Stimulated activated CD8-positive, alpha-beta memory T cell treated with anti-CD3 and anti-CD28 coated beads, Interleukin-12 subunit alpha, Interleukin-12 subunit beta, amount 100 ng/mL, for 1 hour (primary cell): ENCODE data around the gene ADPRHL1.
"Not testable (repeated sequence)": the region's sequence is repeated elsewhere in the genome, so short reads cannot be mapped to it uniquely, and the experiment has no call there.

Source experiments
- DNase-seq: peaks from one replicate; pipeline ENCODE4 v3.0.0-alpha.2; 2020; ENCODE audit warnings: low read depth

The ADPRHL1 gene

GRCh38 chr13:113477724-113478123 lies 24.4 kb upstream of the ADPRHL1 start:
- no peak for DNase-seq

GRCh38 chr13:113476811-113477210 lies 23.5 kb upstream of the ADPRHL1 start:
- DNase-seq, result no peak

DNA sequence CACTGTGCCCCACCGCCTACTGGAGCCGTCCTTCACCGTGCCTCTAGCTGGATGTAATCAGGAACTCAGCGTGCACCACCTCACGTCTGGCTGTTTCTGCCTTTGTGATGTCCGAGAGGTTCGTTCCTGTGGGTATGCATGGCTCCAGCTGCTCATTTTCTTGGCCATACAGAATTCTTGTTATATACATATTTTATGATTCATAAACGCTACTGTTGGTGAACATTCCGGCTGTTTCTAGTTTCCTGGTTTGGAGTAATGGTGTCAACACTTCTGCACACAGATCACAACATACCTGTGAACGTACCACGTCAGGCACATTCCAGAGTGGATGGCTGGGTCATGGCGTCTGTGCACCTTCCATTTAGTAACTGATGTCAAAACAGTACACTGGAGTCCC lies 22.6 kb upstream of the ADPRHL1 start:
- no peak for DNase-seq

GRCh38 chr13:113475280-113475679 lies 22.0 kb upstream of the ADPRHL1 start:
- DNase-seq, result no peak

GRCh38 chr13:113474179-113474578 lies 20.9 kb upstream of the ADPRHL1 start:
- DNase-seq, result no peak

DNA sequence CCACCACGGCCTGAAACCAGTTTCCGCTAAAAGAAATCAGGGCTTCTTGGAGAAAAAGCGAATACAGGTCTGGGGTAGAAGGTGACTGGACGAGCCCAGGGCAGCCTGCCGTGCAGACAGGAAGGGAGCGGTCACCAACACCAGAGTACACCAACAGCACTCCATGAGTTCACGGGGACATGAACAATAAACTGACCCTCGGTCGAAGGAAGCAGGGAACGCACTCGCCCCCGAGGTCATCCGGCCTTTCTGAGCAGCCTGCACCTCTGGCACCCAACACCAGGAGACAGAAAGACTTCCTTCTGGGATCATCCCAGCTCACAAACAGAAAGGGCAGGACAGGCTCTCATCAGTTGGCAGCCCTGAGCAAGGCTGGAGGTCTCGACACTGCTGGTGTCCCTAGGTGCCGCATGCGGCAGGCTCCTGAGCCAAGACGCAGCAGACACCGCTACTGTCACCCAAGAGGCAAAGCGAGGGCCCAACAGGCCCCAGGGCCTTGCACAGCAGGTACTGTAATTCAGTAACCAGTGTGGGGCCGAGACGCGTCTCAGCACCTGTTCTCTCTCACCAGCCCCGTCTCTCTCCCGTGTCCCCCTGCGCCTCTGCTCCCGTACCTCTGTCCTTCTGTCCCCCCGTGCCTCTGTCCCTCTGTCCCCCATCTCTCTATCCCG lies 19.2 kb upstream of the ADPRHL1 start:
- no peak for DNase-seq

DNA sequence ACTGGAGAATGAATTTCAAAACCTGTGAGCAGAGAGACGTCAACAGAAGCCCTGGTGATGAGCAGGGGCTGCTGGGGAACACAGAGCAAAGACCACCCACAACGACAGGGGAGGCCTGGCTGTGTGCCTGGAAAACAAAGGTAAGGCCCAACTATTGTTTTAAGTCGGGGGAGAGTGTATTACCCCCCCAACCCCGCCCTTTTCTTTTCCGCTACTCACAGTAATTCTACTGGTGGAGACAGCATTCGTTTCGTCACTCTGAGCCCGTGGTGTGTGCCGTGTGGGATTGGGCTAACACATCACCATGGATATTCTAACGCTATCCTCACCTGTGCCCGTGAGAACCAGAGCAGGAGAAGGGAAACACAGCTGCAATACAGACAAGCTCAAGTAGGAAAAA lies 18.6 kb upstream of the ADPRHL1 start:
- DNase-seq, result no peak

DNA sequence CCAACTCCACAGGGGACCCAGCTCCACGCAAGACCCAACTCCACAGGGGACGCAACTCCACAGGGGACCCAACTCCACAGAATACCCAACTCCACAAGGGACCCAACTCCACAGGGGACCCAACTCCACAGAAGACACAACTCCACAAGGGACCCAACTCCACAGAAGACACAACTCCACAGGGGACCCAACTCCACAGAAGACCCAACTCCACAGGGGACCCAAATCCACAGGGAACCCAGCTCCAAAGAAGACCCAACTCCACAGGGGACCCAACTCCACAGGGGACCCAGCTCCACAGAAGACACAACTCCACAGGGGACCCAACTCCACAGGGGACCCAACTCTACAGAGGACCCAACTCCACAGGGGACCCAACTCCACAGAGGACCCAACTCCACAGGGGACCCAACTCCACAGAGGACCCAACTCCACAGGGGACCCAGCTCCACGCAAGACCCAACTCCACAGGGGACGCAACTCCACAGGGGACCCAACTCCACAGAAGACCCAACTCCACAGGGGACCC lies 17.4 kb upstream of the ADPRHL1 start:
- DNase-seq, result not testable (repeated sequence)

- no peak for DNase-seq
Measured at GRCh38 chr13:113470073-113470472, 16.8 kb upstream of the ADPRHL1 start.

DNA sequence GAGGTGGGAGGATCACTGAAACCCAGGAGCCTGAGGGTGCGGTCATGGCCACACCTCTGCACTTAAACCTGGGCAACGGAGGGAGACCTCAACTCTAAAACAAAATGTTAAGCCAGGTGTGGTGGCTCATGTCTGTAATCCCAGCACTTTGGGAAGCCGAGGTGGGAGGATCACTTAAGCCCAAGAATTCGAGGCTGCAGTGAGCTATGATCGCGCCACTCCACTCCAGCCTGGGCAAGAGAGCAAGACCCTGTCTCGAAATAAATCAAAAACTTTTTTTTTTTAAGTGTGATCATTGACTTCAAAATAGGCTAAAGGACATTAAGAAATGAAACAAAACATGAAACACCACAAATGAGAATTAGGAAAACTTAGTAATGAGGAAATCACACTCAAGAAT lies 16.3 kb upstream of the ADPRHL1 start:
- no peak for DNase-seq

DNA sequence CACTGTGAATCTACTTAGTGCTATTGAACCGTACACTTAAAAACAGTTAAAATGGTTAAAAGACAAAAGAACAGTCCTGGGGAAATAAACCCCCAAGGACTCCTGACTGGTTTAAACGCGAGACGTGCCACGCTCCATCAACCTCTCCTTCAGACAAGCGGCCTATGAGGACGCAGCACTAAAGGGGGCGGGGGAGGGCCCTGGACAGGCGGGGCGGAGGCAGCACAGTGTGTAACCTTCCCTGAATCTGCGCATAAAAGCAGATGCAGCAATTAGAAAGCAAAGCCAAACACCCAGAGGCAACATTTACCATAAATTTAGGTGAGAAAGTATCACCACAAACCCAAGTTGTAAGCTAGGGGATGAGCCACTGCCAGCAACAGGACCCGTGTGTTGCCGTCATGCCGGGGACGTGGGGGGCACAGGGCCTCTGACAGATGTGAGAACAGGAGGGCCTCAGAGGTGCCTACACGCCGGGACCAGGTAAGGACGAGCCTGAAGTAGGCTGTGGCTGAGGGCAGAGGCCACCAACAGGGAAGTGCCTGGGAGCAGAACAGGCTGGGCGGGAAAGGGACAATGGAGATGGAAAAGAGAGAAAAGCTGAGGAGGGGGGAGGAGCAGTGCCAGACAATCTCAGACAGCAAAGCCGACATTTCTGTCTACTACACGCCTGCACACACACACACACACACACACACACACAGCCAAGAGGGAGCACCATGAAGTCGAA lies 15.3 kb upstream of the ADPRHL1 start:
- no peak for DNase-seq

GRCh38 chr13:113468029-113468428 lies 14.7 kb upstream of the ADPRHL1 start:
- no peak for DNase-seq

DNA sequence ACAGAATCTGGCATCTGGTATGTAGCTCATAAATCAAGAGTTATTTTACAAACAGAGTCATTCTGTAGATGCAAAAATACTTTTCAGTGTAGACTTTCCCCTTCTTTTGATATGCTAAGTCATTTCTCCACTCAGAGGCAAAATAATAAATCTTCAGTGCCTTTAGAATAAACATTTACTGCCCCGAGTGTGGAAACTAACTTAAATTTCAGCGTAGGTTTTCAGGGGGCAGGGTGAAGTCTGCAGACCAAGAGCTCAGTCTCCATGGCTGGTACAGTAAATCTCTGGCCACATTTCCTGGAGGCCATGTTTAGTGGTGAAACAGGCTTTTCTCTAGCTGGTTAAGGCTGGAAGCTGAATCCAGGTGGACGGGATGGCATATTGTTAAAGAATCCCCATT lies 13.1 kb upstream of the ADPRHL1 start:
- DNase-seq, result no peak

GRCh38 chr13:113465300-113465699 lies 12.0 kb upstream of the ADPRHL1 start:
- no peak for DNase-seq

DNA sequence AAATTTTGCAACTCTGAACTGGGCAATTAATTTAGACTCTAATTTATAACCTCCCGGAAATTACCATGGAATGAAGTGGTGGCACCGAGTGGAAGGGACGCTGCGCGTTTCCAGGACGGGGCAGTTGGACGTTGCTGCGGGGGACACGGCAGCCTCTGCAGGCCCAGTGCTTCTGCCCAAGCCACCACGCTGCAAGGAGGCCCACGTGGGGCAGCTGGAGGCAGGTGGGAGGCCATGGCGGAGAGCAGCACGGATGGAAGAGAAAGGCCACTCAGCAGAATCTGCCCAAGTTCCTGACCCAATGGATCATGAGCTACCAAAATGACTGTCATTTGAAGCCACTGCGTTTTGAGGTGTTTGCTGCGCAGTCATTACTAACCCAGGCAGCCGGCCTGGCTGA lies 11.2 kb upstream of the ADPRHL1 start:
- DNase-seq, result no peak

- DNase-seq, result no peak
Measured at GRCh38 chr13:113461022-113461751, 7.9 kb upstream of the ADPRHL1 start.

GRCh38 chr13:113460599-113460998 lies 7.3 kb upstream of the ADPRHL1 start:
- no peak for DNase-seq

DNA sequence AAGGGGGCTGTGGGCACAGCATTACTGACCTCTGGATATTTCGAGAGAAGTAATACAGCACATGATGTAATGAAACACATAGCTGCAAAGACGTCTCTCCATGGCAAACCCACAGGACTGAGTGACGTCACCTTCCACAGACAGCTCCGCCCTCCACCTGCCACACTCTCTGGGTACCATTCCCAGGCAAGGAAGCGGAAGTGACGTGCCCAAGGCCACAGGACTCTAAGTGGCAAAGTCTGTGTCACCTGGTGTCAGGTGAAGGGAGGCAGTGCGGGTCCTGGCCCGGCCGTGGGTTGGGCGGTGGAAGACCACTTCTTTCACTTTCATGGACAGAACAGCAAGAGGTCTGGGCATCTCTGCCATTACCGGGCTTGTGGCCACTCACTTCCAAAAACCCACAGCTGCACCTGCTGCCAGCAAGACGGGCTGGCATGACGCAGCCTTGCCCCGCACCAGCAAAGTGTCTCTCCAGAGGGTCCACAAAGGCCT lies 6.8 kb upstream of the ADPRHL1 start:
- DNase-seq, result no peak

GRCh38 chr13:113458253-113459065 lies 5.2 kb upstream of the ADPRHL1 start:
- no peak for DNase-seq

- no peak for DNase-seq
Measured at GRCh38 chr13:113457510-113457909, 4.2 kb upstream of the ADPRHL1 start.

DNA sequence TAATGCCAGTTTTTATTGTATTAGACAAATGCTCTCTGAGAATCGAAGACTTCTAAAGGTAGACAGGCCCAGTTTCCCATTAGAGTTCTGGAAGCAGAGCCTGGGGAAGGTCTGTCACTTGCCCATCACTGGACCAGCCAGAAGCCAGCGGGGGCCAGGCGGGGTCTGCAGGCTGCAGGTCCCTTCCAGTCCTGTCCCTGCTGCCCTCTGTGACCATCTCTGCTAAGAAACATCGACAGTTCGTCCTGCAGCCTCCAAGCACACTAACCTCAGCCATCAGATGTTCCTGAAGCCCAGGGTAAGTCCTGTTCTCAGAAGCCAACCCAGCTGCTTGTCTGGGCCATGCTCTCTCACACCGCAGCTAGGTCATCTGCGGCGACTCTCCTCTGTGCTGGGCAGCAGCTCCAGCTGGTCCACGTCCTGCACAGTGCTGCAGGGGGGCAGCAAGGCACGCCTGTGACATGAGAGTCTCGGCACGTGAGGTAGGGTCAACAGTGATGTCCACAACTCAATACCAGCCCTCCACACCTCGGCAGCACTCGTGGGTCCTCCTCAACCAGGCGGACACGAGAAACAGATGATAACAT lies 2.9 kb upstream of the ADPRHL1 start:
- no peak for DNase-seq

DNA sequence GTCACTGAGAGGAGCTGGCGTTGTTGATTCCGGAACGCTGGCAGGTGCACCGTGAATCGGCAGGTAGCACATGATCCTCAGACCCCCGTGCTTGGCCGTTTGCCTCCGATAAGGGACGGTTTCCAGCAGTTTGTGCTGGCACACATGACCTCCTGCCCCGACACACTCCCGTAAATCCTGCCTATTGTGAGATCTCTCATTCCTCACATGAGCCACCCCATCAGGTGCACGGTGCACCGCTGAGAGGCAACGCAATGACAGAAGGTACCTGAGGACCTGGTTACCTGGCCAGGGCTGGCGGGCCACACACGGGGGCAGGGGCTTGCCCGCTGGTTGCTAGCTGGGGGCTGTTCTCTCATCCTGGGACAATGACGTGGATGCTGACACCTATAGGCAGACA lies 2.1 kb upstream of the ADPRHL1 start:
- DNase-seq, result no peak
